Ishikawa (cell line): ENCODE results near the gene WWOX.

Experiments used
- CEBPB ChIP-seq: IDR thresholded peaks from 2 replicates; pipeline ENCODE4 v1.6.1; 2012
- CREB1 ChIP-seq: IDR thresholded peaks from 2 replicates; pipeline ENCODE4 v1.6.1; 2012; ENCODE audit warnings: low read depth
- EGR1 ChIP-seq: IDR thresholded peaks from 2 replicates; pipeline ENCODE4 v1.6.1; 2012
- EP300 ChIP-seq: IDR thresholded peaks from 2 replicates; pipeline ENCODE4 v1.6.1; 2012; ENCODE audit warnings: borderline replicate concordance
- FOXM1 ChIP-seq: IDR thresholded peaks from 2 replicates; pipeline ENCODE4 v1.6.1; 2012; ENCODE audit warnings: low read depth, borderline replicate concordance
- NFIC ChIP-seq: IDR thresholded peaks from 2 replicates; pipeline ENCODE4 v1.6.1; 2012
- RAD21 ChIP-seq: IDR thresholded peaks from 2 replicates; pipeline ENCODE4 v1.6.1; 2012; ENCODE audit warnings: low read depth
- TAF1 ChIP-seq: IDR thresholded peaks from 2 replicates; pipeline ENCODE4 v1.6.1; 2012; ENCODE audit warnings: low read depth, mild to moderate bottlenecking
- TCF12 ChIP-seq: IDR thresholded peaks from 2 replicates; pipeline ENCODE4 v1.6.1; 2012; ENCODE audit warnings: low read depth
- TEAD4 ChIP-seq: IDR thresholded peaks from 2 replicates; pipeline ENCODE4 v1.6.1; 2012
- YY1 ChIP-seq: IDR thresholded peaks from 2 replicates; pipeline ENCODE4 v1.6.1; 2012; ENCODE audit warnings: low read depth
- ZBTB7A ChIP-seq: IDR thresholded peaks from 2 replicates; pipeline ENCODE4 v1.6.1; 2012; ENCODE audit warnings: low read depth
- TF ChIP-seq, protein P1 (sequence below): IDR thresholded peaks from 2 replicates; pipeline ENCODE4 v1.6.1; 2012
- TF ChIP-seq, protein P2 (sequence below): IDR thresholded peaks from 2 replicates; pipeline ENCODE4 v1.6.1; 2012; ENCODE audit warnings: low read depth, mild to moderate bottlenecking
- TF ChIP-seq, protein P3 (sequence below): IDR thresholded peaks from 2 replicates; pipeline ENCODE4 v1.6.1; 2012

WWOX gene

DNA sequence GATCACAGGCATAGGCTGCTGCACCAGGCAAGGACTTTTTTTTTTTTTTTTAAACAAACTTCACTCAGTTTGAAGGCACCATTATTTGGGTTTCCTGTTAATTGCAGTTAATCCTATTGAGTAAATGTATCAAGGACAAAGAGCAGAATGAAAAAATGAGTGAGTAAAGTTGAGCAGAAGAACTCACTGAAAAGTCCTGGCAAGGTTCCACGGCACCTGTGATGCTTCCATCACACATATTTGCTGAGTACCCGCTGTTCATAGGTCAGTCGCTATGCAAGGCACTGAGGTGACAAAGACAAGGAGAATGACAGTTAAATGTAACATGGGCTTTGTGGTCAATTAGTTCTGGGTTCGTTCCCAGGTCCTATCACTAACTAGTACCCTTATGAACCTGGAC, 831.1 kb downstream of the WWOX start:
- TF ChIP-seq YY1 (no peak), TCF12 (no peak), EP300 (no peak)

DNA sequence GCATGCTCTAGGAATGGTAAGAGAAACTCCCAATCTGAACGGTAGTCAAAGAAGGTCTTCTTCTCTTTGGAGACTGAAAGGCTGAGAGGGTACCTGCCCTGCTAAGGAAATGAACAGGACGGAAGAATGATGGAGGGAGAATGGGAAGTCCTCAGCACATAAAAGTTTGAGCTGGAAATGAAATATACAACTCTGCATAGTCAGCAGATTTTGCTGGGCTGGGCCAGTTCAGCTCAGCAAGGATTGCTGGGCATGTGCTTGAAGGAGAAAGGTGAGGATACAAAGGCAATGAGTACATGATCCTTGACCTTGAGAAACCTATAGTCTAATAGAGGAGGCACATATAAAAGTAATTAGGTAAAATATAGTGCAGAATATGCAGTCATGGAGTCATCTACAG, 831.8 kb downstream of the WWOX start:
- TF ChIP-seq TEAD4: no peak

DNA sequence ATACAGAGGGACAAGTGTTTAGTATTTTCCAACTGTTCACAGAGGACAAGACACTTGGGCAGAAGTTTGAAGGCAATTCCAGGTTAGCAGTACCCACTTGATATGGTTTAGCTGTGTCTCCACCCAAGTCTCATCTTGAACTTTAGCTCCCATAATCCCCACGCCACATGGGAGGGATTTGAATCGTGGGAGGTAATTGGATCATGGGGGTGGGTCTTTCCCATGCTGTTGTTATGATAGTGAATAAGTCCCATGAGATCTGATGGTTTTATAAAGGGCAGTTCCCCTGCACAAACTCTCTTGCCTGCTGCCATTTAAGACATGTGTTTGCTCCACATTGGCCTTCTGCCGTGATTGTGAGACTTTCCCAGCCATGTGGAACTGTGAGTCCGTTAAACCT, 832.2 kb downstream of the WWOX start:
- TF ChIP-seq FOXM1: no peak
- no peak for TF ChIP-seq CREB1
- TF ChIP-seq, protein P1, sequence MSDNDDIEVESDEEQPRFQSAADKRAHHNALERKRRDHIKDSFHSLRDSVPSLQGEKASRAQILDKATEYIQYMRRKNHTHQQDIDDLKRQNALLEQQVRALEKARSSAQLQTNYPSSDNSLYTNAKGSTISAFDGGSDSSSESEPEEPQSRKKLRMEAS: no peak
- TF ChIP-seq TCF12: no peak
- TF ChIP-seq, protein P2, sequence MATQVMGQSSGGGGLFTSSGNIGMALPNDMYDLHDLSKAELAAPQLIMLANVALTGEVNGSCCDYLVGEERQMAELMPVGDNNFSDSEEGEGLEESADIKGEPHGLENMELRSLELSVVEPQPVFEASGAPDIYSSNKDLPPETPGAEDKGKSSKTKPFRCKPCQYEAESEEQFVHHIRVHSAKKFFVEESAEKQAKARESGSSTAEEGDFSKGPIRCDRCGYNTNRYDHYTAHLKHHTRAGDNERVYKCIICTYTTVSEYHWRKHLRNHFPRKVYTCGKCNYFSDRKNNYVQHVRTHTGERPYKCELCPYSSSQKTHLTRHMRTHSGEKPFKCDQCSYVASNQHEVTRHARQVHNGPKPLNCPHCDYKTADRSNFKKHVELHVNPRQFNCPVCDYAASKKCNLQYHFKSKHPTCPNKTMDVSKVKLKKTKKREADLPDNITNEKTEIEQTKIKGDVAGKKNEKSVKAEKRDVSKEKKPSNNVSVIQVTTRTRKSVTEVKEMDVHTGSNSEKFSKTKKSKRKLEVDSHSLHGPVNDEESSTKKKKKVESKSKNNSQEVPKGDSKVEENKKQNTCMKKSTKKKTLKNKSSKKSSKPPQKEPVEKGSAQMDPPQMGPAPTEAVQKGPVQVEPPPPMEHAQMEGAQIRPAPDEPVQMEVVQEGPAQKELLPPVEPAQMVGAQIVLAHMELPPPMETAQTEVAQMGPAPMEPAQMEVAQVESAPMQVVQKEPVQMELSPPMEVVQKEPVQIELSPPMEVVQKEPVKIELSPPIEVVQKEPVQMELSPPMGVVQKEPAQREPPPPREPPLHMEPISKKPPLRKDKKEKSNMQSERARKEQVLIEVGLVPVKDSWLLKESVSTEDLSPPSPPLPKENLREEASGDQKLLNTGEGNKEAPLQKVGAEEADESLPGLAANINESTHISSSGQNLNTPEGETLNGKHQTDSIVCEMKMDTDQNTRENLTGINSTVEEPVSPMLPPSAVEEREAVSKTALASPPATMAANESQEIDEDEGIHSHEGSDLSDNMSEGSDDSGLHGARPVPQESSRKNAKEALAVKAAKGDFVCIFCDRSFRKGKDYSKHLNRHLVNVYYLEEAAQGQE: no peak
- TF ChIP-seq TEAD4: no peak

DNA sequence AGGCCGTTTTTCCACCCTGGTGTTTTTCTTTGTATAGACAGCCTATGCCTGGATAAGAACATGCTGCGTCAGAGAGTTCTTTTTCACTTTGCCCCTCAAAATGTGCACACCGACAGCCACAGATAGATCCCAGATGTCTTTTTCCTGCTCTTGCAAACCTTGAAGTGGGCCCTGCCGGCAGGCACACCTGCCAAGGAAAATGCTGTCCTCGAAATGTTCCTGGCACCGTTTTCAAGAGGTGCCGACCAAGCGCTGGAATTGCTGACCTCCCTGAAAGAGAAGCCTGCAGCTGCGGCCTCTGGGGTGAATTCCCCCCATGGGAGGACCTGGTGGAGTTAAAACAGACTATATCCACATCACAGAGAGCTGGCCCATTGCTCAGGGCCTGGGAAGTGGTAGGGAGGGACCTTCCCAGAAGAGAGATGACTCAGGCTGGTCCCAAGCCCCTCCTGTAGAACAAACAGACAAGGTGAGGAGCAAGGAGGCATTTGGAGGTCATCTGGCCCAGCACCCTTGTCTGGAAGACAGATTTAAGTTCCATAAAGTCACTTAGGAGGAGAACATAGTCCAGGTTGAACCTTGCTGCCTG, 833.0 kb downstream of the WWOX start:
- TF ChIP-seq RAD21: no peak
- TF ChIP-seq, protein P2: no peak
- TF ChIP-seq EGR1: no peak
- TF ChIP-seq FOXM1: no peak
- no peak for TF ChIP-seq CEBPB
- TF ChIP-seq, protein P1: no peak
- no peak for TF ChIP-seq CREB1
- no peak for TF ChIP-seq ZBTB7A
- TF ChIP-seq YY1: no peak
- TF ChIP-seq, protein P3, sequence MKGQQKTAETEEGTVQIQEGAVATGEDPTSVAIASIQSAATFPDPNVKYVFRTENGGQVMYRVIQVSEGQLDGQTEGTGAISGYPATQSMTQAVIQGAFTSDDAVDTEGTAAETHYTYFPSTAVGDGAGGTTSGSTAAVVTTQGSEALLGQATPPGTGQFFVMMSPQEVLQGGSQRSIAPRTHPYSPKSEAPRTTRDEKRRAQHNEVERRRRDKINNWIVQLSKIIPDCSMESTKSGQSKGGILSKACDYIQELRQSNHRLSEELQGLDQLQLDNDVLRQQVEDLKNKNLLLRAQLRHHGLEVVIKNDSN: no peak
- no peak for TF ChIP-seq TAF1
- TF ChIP-seq NFIC: no peak
- no peak for TF ChIP-seq TCF12
- no peak for TF ChIP-seq TEAD4
- no peak for TF ChIP-seq EP300

DNA sequence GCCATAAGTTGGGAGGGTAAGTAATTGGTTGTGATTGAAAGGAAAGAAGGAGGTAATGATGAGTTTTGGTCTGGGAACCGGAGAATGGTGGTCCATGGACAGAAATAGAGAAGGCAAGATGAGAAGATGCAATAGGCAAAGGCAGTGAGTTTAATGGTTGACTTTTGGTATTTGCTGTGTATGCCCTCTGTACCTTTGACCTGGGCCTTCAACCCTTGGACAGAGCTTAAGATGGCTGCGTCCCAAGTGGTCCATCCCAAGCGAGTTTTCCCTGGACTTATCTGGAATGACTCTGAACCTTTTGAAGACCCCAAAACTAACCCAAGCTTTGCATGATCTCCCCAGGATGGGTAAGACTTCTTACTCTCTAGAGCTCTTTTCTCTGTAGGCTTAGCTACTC, 836.6 kb downstream of the WWOX start:
- TF ChIP-seq, protein P3: no peak
- TF ChIP-seq NFIC: no peak
- no peak for TF ChIP-seq RAD21
- TF ChIP-seq TAF1: no peak
- TF ChIP-seq, protein P1: no peak
- TF ChIP-seq ZBTB7A: no peak
- TF ChIP-seq CREB1: no peak
- no peak for TF ChIP-seq EP300
- no peak for TF ChIP-seq CEBPB
- no peak for TF ChIP-seq TEAD4
- no peak for TF ChIP-seq YY1
- TF ChIP-seq, protein P2: no peak
- TF ChIP-seq FOXM1: no peak
- no peak for TF ChIP-seq TCF12
- TF ChIP-seq EGR1: no peak
